ENCODE data around the gene MTREX. TPM values are rescaled to one million over a fixed set of nuclear protein-coding genes. Genes with fewer than 3 reads are reported as not detected.

The MTREX gene
- total RNA-seq, 1 donor from 2014 or later: 52.4 TPM

GRCh38 chr5:55320571-55320970 is 12.8 kb downstream of the MTREX start:
- DNase-seq (ENCODE audit: low spot score): no peak
- intact Hi-C loops (cut with DNase I): no loop called here

- intact Hi-C loops (cut with DNase I): no loop called here
- no peak for DNase-seq (ENCODE audit: low spot score)
Measured at GRCh38 chr5:55324006-55324405, 16.2 kb downstream of the MTREX start.

- no peak for DNase-seq (ENCODE audit: low spot score)
- intact Hi-C loops (cut with DNase I): no loop called here
Measured at GRCh38 chr5:55324815-55325418, 17.1 kb downstream of the MTREX start.

- intact Hi-C loops (cut with DNase I): no loop called here
- no peak for DNase-seq (ENCODE audit: low spot score)
Measured at GRCh38 chr5:55325621-55326020, 17.8 kb downstream of the MTREX start.

GRCh38 chr5:55327281-55327680 is 19.5 kb downstream of the MTREX start:
- intact Hi-C loops (cut with DNase I): no loop called here
- no peak for DNase-seq (ENCODE audit: low spot score)

GRCh38 chr5:55331321-55331720 is 23.5 kb downstream of the MTREX start:
- DNase-seq (ENCODE audit: low spot score): no peak
- intact Hi-C loops (cut with DNase I): no loop called here

- intact Hi-C loops (cut with DNase I): no loop called here
- no peak for DNase-seq (ENCODE audit: low spot score)
Measured at GRCh38 chr5:55333017-55333416, 25.2 kb downstream of the MTREX start.

- intact Hi-C loops (cut with DNase I): no loop called here
- no peak for DNase-seq (ENCODE audit: low spot score)
Measured at GRCh38 chr5:55333811-55334210, 26.0 kb downstream of the MTREX start.

- DNase-seq (ENCODE audit: low spot score): no peak
- intact Hi-C loops (cut with DNase I): no loop called here
Measured at GRCh38 chr5:55338092-55338613, 30.4 kb downstream of the MTREX start.

GRCh38 chr5:55338810-55339243 is 31.0 kb downstream of the MTREX start:
- intact Hi-C loops (cut with DNase I): no loop called here
- DNase-seq (ENCODE audit: low spot score): no peak

GRCh38 chr5:55343107-55343506 is 35.3 kb downstream of the MTREX start:
- intact Hi-C loops (cut with DNase I): loop anchor here (5.0 kb wide), 1 partner anchor 349 kb away; no protein-coding TSS in a partner anchor

GRCh38 chr5:55343609-55344008 is 35.8 kb downstream of the MTREX start:
- intact Hi-C loops (cut with DNase I): loop anchor here (5.0 kb wide), 1 partner anchor 349 kb away; no protein-coding TSS in a partner anchor
- DNase-seq (ENCODE audit: low spot score): no peak

More at GRCh38 chr5:55343107-55343506, 35.3 kb downstream of the MTREX start:
- DNase-seq (ENCODE audit: low spot score): no peak

- DNase-seq (ENCODE audit: low spot score): no peak
- intact Hi-C loops (cut with DNase I): loop anchor here (5.0 kb wide), 1 partner anchor 348 kb away; no protein-coding TSS in a partner anchor
Measured at GRCh38 chr5:55344392-55344992, 36.7 kb downstream of the MTREX start.

- DNase-seq (ENCODE audit: low spot score): no peak
- intact Hi-C loops (cut with DNase I): no loop called here
Measured at GRCh38 chr5:55345327-55345726, 37.5 kb downstream of the MTREX start.

- intact Hi-C loops (cut with DNase I): no loop called here
- no peak for DNase-seq (ENCODE audit: low spot score)
Measured at GRCh38 chr5:55347786-55348185, 40.0 kb downstream of the MTREX start.

- intact Hi-C loops (cut with DNase I): no loop called here
- no peak for DNase-seq (ENCODE audit: low spot score)
Measured at GRCh38 chr5:55350754-55351153, 43.0 kb downstream of the MTREX start.

GRCh38 chr5:55356896-55357295 is 49.1 kb downstream of the MTREX start:
- intact Hi-C loops (cut with DNase I): no loop called here
- DNase-seq (ENCODE audit: low spot score): no peak

- DNase-seq (ENCODE audit: low spot score): no peak
- intact Hi-C loops (cut with DNase I): no loop called here
Measured at GRCh38 chr5:55360190-55360589, 52.4 kb downstream of the MTREX start.

GRCh38 chr5:55363856-55364255 is 56.1 kb downstream of the MTREX start:
- intact Hi-C loops (cut with DNase I): no loop called here
- no peak for DNase-seq (ENCODE audit: low spot score)

GRCh38 chr5:55364537-55365055 is 56.8 kb downstream of the MTREX start:
- no peak for DNase-seq (ENCODE audit: low spot score)
- intact Hi-C loops (cut with DNase I): no loop called here
